Stimulated activated CD8-positive, alpha-beta memory T cell treated with anti-CD3 and anti-CD28 coated beads, Interleukin-4, amount 100 ng/mL, for 1 hour (primary cell): ENCODE data around the gene GHDC.
"Not testable (repeated sequence)": the region's sequence is repeated elsewhere in the genome, so short reads cannot be mapped to it uniquely, and the experiment has no call there.

ENCODE experiments used
- DNase-seq, 2 donors: peaks; one replicate each; pipeline ENCODE4 v3.0.0-alpha.2; 2020; ENCODE audit warnings: low read depth in 2 of 2, low spot score in 1 of 2

The GHDC gene

DNA sequence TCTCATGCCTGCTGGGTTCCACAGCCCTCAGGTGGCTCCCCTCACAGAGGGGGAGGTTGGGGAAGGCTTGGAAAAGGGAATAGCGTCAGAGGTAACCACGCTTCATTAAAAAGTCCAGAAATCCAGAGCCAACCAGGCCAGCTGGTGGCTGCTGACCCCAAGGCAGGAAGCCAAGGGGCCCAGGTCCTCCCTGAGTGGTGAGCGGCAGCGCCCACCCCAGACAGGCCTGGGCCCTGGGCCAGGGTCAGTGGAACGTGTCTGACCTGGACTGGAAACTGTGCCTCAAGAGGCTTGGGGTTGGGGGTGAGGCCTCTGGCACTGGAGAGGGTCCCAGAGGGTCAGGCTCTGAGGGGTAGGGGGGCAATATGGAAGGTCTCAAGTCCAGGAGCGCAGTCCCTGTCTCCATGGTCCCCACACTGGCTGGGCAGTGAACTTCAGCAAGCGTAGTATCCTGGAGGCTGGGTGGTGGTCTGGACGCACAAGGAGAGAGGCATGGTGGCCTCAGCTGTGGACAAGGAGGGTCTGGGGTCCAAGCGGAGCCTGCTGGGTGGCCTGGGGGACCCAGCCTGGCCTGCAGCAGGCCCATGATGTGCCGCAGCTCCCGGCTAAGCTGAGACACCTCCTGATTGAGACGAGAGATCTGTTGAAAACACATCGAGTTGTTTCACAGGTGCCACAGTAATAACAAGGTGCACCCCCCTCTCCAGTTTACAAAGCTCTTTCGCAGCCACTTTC is 34.3 kb downstream of the GHDC start:
- no peak for DNase-seq

- no peak for DNase-seq
Measured at GRCh38 chr17:42155614-42156045, 38.7 kb downstream of the GHDC start.

DNA sequence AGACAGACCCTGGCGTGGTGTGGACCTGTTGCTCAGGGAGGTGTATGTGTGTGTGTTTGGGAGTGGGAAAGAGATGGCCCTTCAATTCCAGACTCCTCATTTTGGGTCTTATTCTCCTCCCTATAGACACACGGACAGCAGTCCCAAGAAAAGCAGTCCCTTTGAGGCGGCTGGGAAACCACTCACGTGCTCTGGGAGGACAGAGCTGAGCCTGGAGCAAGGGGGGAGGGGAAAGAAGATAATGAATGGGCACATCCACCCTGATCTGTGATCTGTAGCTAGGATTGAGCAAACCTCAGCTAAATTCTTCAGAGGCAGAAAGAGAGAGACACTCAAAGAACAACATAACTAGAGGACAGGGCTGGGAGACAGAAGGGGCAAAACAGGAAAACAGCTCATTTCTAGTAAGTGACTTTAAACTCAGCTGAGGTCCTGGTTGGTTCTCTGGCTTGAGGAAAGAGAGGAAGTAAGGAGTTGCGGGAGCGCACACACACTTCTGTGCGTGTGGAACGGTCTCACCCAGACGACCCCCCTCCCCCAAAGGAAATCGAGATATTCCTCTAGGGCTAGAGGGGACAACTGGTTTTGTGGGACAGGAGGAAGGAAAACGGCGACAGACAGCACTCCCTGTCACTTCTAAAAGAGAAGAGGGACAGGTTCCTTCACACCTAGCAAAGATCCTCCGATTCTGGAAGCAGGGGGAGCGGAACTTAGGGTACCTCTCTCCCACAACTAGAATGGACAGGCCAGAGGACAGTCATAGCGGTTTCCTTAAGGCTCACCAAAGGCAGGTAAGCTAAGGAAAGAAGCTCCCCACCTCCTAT is 40.2 kb downstream of the GHDC start:
- no peak for DNase-seq

GRCh38 chr17:42146911-42147607 is 47.2 kb downstream of the GHDC start:
- no peak for DNase-seq

- not testable (repeated sequence) for DNase-seq
Measured at GRCh38 chr17:42143138-42143537, 51.2 kb downstream of the GHDC start.

DNA sequence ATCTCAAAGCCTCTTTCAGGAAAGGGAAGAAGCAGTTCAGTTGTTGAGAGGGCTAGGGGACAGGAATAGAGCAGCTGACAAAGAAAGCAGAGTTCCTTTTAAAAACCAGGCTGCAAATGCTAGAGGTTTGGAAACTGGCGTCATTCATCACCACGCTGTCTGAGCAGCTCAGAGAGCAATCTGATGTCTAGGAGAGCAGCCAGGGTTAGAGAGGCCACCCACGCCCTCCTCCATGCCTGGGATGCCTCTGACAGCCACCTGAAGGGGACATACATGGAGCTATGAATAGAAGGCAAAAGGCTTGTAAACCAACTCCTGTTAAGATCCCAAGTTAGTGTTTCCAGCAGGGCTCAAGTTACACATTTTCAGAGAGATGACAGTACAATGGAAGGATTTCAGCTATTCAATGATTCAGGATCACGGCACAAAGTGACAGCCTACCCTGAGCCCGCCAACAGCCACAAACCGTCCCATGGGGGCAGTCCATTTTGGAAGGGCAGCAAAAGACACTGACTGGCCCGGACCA is 51.9 kb downstream of the GHDC start:
- no peak for DNase-seq

- DNase-seq: no peak
Measured at GRCh38 chr17:42141382-42141781, 52.9 kb downstream of the GHDC start.

DNA sequence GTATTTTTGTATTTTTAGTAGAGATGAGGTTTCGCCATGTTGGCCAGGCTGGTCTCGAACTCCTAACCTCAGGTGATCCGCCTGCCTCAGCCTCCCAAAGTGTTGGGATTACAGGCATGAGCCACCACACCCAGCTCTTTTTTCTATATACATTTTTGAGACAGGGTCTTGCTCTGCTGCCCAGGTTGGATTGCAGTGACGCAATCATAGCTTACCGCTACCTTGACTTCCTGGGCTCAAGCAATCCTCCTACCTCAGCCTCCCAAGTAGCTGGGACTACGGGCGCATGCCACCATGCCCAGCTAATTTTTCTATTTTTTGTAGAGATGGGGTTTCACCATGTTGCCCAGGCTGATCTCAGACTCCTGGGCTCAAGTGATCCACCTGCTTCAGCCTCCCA is 53.6 kb downstream of the GHDC start:
- DNase-seq: not testable (repeated sequence)
